Measurements from ENCODE around the gene CKLF. TPM values are rescaled to one million over a fixed set of nuclear protein-coding genes. Genes with fewer than 3 reads are reported as not detected.

Gene CKLF
- total RNA-seq, 1 experiment from 2014 or later, result 47.9 TPM

DNA sequence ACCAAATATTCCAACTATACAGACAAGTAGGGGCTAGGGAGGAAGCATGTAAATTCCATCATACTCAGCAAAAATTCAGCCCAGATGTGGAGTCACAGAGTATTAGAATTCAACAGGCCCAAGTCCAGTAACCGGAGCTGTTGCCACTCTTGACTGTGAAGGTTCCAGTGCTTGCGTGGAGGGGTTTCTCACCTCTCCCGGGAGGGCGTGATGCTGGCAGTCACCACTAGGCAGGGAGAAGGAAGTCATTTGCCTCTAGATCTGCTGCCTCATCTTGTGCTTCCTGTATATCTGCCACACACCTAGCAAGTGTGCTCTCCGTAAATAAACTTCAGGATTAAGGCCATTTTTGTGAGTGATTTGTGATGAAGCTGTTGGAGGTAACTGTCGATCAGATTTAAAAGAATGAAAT, 1.0 kb upstream of the CKLF start:
- peak; percentile 78 for DNase-seq (ENCODE audit: low spot score)
- Histone ChIP-seq H3K4me1 (ENCODE audit: insufficient read depth, low read length, poor library complexity, severe bottlenecking) (peaks cover 19% of the 10 kb centered on the region), H3K27ac (ENCODE audit: low read depth, low read length, poor library complexity, severe bottlenecking) (no peak overlapping the region), H3K27me3 (replicated peaks; ENCODE audit: insufficient read depth, low read depth, low read length, poor library complexity) (no peaks in the 10 kb centered on the region), H3K36me3 (ENCODE audit: insufficient read depth, low read length, poor library complexity, severe bottlenecking) (no peaks in the 10 kb centered on the region), H3K4me3 (ENCODE audit: low read depth, low read length, poor library complexity, severe bottlenecking) (no peak overlapping the region), H3K9me3 (ENCODE audit: low read depth, low read length, poor library complexity, severe bottlenecking) (no peaks in the 10 kb centered on the region)
- intact Hi-C loops (cut with micrococcal nuclease; ENCODE audit: unreplicated experiment), result no loop called here
- ChIA-PET POLR2A (ENCODE audit: low non-redundant PET) (no interaction called here), CTCF (no interaction called here)
- TF ChIP-seq EZH2 (IDR thresholded peaks at IDR 0.05; ENCODE audit: borderline replicate concordance, low read depth, low read length, poor library complexity, severe bottlenecking), result no peak
- TF ChIP-seq, protein P1, sequence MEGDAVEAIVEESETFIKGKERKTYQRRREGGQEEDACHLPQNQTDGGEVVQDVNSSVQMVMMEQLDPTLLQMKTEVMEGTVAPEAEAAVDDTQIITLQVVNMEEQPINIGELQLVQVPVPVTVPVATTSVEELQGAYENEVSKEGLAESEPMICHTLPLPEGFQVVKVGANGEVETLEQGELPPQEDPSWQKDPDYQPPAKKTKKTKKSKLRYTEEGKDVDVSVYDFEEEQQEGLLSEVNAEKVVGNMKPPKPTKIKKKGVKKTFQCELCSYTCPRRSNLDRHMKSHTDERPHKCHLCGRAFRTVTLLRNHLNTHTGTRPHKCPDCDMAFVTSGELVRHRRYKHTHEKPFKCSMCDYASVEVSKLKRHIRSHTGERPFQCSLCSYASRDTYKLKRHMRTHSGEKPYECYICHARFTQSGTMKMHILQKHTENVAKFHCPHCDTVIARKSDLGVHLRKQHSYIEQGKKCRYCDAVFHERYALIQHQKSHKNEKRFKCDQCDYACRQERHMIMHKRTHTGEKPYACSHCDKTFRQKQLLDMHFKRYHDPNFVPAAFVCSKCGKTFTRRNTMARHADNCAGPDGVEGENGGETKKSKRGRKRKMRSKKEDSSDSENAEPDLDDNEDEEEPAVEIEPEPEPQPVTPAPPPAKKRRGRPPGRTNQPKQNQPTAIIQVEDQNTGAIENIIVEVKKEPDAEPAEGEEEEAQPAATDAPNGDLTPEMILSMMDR (conservative IDR thresholded peaks at IDR 0.05; ENCODE audit: low read depth, low read length), result peak; percentile 49
- BruUV-seq (replicated peaks), result no TSS peak

DNA sequence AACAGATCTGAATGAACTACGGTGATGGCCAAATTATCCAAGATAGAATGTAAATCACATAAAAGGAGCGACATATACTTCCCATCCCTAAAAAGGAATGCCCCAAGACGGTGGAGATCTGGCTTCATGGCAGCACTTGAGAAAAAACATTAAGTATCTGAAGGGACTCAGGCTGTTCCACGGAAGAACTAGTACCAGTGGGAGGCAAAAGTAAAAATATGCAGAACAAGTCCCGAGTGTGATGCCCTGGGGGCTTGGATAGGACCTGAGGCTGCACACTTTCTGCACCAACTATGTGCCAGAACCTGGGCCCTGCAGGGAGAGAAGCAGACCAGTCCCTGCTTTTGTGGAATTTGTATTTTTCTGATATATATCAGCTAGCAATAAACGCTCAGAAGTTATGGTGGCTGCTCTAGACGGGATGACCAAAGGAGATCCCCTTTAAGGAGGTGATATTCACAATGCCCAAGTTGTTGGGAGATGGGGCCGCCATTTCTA, 539 bp upstream of the CKLF start:
- no peak for DNase-seq (ENCODE audit: low spot score)
- Histone ChIP-seq H3K9me3 (ENCODE audit: low read depth, low read length, poor library complexity, severe bottlenecking) (no peaks in the 10 kb centered on the region), H3K27ac (ENCODE audit: low read depth, low read length, poor library complexity, severe bottlenecking) (peak overlapping the region; percentile 76), H3K27me3 (replicated peaks; ENCODE audit: insufficient read depth, low read depth, low read length, poor library complexity) (no peaks in the 10 kb centered on the region), H3K36me3 (ENCODE audit: insufficient read depth, low read length, poor library complexity, severe bottlenecking) (no peaks in the 10 kb centered on the region), H3K4me1 (ENCODE audit: insufficient read depth, low read length, poor library complexity, severe bottlenecking) (peaks cover 19% of the 10 kb centered on the region), H3K4me3 (ENCODE audit: low read depth, low read length, poor library complexity, severe bottlenecking) (peak overlapping the region; percentile 42)
- BruUV-seq (replicated peaks), result TSS peak; percentile 33
- intact Hi-C loops (cut with micrococcal nuclease; ENCODE audit: unreplicated experiment), result no loop called here
- POLR2A ChIA-PET (ENCODE audit: low non-redundant PET), result no interaction called here
- CTCF ChIA-PET, result no interaction called here
- TF ChIP-seq, protein P1 (conservative IDR thresholded peaks at IDR 0.05; ENCODE audit: low read depth, low read length), result no peak
- TF ChIP-seq EZH2 (IDR thresholded peaks at IDR 0.05; ENCODE audit: borderline replicate concordance, low read depth, low read length, poor library complexity, severe bottlenecking), result no peak

DNA sequence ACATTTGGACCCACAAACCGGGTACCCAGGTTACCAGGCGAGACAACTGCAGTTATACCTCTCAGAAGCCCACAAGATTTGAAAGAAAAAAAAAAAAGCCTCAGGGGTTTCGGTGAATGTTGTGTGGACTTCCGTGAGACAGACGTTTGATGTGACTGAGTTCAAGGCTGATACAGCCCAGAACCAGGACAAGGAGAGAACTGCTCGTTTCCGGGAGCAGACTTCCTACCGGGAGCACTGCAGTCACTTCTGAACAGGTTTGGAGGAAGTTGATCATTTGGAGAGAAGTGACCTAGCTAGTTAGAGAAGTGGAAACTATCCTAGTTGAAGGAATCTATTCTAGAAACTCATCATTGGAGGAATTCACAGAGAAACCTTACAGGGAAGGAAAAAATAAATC, 847 bp downstream of the CKLF start:
- intact Hi-C loops (cut with micrococcal nuclease; ENCODE audit: unreplicated experiment), result no loop called here
- no TSS peak for BruUV-seq (replicated peaks)
- Histone ChIP-seq H3K27me3 (replicated peaks; ENCODE audit: insufficient read depth, low read depth, low read length, poor library complexity) (no peaks in the 10 kb centered on the region), H3K9me3 (ENCODE audit: low read depth, low read length, poor library complexity, severe bottlenecking) (no peaks in the 10 kb centered on the region), H3K4me3 (ENCODE audit: low read depth, low read length, poor library complexity, severe bottlenecking) (peak overlapping the region; percentile 42), H3K4me1 (ENCODE audit: insufficient read depth, low read length, poor library complexity, severe bottlenecking) (peaks cover 19% of the 10 kb centered on the region), H3K27ac (ENCODE audit: low read depth, low read length, poor library complexity, severe bottlenecking) (no peak overlapping the region), H3K36me3 (ENCODE audit: insufficient read depth, low read length, poor library complexity, severe bottlenecking) (peaks cover under 1% of the 10 kb centered on the region)
- TF ChIP-seq EZH2 (IDR thresholded peaks at IDR 0.05; ENCODE audit: borderline replicate concordance, low read depth, low read length, poor library complexity, severe bottlenecking), result no peak
- TF ChIP-seq, protein P1 (conservative IDR thresholded peaks at IDR 0.05; ENCODE audit: low read depth, low read length), result no peak
- no peak for DNase-seq (ENCODE audit: low spot score)
- CTCF ChIA-PET, result no interaction called here
- POLR2A ChIA-PET (ENCODE audit: low non-redundant PET), result no interaction called here

All from A673 (cell line).